GM23248 (cell line): ENCODE measurements around the gene FAM168A.

ENCODE experiments used
- EZH2 ChIP-seq: fragments of 200-600 bp; sonication (generic); IDR thresholded peaks from 2 replicates; pipeline ENCODE4 v1.6.1; 2018; ENCODE audit warnings: antibody characterized with exemption, mild to moderate bottlenecking; ENCODE audit not compliant: insufficient read depth, poor library complexity, severe bottlenecking
- EZH2phosphoT487 ChIP-seq: fragments of 200-600 bp; sonication (generic); IDR thresholded peaks from 2 replicates; pipeline ENCODE4 v1.6.1; 2018; ENCODE audit warnings: antibody characterized with exemption, moderate library complexity, mild to moderate bottlenecking, low read depth; ENCODE audit not compliant: insufficient read depth

- TF ChIP-seq EZH2phosphoT487, result no peak
- no peak for TF ChIP-seq EZH2
These were observed 117.2 kb downstream of the FAM168A start for GRCh38 chr11:73480677-73481076.
